ENCODE measurements around the gene LONRF3.
"Not testable (repeated sequence)": the region's sequence is repeated elsewhere in the genome, so short reads cannot be mapped to it uniquely, and the experiment has no call there.

The LONRF3 gene

GRCh38 chrX:119015407-119016237 is 41.2 kb downstream of the LONRF3 start:
- TF ChIP-seq, protein P1, sequence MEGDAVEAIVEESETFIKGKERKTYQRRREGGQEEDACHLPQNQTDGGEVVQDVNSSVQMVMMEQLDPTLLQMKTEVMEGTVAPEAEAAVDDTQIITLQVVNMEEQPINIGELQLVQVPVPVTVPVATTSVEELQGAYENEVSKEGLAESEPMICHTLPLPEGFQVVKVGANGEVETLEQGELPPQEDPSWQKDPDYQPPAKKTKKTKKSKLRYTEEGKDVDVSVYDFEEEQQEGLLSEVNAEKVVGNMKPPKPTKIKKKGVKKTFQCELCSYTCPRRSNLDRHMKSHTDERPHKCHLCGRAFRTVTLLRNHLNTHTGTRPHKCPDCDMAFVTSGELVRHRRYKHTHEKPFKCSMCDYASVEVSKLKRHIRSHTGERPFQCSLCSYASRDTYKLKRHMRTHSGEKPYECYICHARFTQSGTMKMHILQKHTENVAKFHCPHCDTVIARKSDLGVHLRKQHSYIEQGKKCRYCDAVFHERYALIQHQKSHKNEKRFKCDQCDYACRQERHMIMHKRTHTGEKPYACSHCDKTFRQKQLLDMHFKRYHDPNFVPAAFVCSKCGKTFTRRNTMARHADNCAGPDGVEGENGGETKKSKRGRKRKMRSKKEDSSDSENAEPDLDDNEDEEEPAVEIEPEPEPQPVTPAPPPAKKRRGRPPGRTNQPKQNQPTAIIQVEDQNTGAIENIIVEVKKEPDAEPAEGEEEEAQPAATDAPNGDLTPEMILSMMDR (IDR thresholded peaks at IDR 0.05; ENCODE audit: low read depth, low read length, missing control alignments), result no peak
- peak; percentile 81 for DNase-seq (ENCODE audit: extremely low read depth, low read depth)
- no peak overlapping the region for H3K4me3 ChIP-seq (replicated peaks; ENCODE audit: low read depth, low read length)

GRCh38 chrX:119017077-119017476 is 42.7 kb downstream of the LONRF3 start:
- TF ChIP-seq, protein P1 (IDR thresholded peaks at IDR 0.05; ENCODE audit: low read depth, low read length, missing control alignments), result no peak
- H3K4me3 ChIP-seq (replicated peaks; ENCODE audit: low read depth, low read length), result no peak overlapping the region
- no peak for DNase-seq (ENCODE audit: extremely low read depth, low read depth)

GRCh38 chrX:119025900-119026299 is 51.5 kb downstream of the LONRF3 start:
- H3K4me3 ChIP-seq (replicated peaks; ENCODE audit: low read depth, low read length), result no peak overlapping the region
- TF ChIP-seq, protein P1 (IDR thresholded peaks at IDR 0.05; ENCODE audit: low read depth, low read length, missing control alignments), result no peak
- no peak for DNase-seq (ENCODE audit: extremely low read depth, low read depth)

- not testable (repeated sequence) for H3K4me3 ChIP-seq (replicated peaks; ENCODE audit: low read depth, low read length); DNase-seq (ENCODE audit: extremely low read depth, low read depth)
Observed at GRCh38 chrX:119026344-119026743, 51.9 kb downstream of the LONRF3 start.

DNA sequence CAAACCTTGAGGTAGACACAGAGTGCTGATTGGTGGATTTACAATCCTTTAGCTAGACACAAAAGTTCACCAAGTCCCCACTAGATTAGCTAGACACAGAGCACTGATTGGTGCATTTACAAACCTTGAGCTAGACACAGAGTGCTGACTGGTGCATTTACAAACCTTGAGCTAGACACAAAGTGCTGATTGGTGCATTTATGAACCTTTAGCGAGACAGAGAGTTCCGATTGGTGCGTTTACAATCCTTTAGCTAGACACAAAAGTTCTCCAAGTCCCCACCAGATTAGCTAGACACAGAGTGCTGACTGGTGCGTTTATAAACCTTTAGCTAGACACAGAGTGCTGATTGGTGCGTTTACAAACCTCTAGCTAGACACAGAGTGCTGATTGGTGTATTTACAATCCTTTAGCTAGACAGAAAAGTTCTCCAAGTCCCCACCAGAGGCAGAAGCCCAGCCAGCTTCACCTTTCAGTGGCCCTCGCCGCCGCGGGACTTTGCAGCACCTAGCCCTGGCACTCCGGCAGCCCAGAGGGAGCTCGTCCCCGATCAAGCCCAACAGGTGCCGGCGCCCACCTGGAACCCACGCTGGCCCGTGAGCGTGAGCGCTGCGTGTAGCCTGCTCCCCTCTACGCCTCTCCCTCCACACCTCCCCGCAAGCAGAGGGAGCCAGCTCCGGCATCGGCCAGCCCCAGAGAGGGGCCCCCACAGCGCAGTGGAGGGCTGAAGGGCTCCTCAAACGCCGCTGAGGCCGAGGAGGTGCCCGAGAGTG is 53.7 kb downstream of the LONRF3 start:
- not testable (repeated sequence) for H3K4me3 ChIP-seq (replicated peaks; ENCODE audit: low read depth, low read length); DNase-seq (ENCODE audit: extremely low read depth, low read depth)

DNA sequence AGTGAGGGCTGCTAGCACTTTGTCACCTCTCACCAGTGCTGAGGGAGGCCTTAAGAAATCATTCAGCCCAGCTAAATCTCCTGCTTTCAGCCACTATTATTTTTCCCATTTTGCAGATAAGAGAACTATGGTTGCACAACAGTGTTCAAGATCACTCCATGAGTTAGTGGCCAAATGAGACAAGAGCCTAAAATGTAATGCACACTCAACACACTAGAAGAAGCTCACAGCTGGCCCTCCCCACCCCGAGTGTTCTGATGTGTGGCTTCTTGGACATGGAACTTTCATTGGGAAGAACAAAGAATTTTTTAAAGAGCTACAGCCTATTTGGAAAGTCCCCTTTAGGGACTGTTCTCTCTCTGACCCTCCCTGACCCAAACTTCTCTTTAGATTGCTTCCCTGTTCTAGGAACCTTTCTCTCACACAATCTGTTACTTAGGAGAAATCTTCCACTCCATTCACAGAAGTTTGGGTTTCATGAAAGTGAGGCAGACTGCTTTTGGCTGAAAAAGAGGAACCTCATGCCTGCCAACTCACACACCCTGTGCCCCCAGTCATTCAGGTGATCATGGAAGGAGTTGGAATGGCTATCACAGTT is 54.4 kb downstream of the LONRF3 start:
- TF ChIP-seq, protein P1 (IDR thresholded peaks at IDR 0.05; ENCODE audit: low read depth, low read length, missing control alignments), result no peak
- no peak overlapping the region for H3K4me3 ChIP-seq (replicated peaks; ENCODE audit: low read depth, low read length)
- no peak for DNase-seq (ENCODE audit: extremely low read depth, low read depth)

DNA sequence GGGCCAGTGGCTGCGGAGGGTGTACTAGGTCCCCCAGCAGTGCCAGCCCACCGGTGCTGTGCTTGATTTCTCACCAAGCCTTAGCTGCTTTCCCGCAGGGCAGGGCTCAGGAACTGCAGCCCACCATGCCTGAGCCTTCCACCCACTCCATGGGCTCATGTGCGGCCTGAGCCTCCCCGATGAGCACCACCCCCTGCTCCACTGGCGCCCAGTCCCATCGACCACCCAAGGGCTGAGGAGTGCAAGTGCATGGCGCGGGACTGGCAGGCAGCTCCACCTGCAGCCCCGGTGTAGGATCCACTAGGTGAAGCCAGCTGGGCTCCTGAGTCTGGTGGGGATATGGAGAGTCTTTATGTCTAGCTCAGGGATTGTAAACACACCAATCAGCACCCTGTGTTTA is 55.2 kb downstream of the LONRF3 start:
- not testable (repeated sequence) for H3K4me3 ChIP-seq (replicated peaks; ENCODE audit: low read depth, low read length); DNase-seq (ENCODE audit: extremely low read depth, low read depth)

GRCh38 chrX:119030990-119031389 is 56.6 kb downstream of the LONRF3 start:
- TF ChIP-seq, protein P1 (IDR thresholded peaks at IDR 0.05; ENCODE audit: low read depth, low read length, missing control alignments), result no peak
- H3K4me3 ChIP-seq (replicated peaks; ENCODE audit: low read depth, low read length), result no peak overlapping the region

More at GRCh38 chrX:119030990-119031389, 56.6 kb downstream of the LONRF3 start:
- DNase-seq (ENCODE audit: extremely low read depth, low read depth), result no peak

Measured in HFF-Myc (cell line).